ENCODE measurements around the gene POGK.

Gene POGK

GRCh38 chr1:166900987-166901386 is 61.7 kb downstream of the POGK start:
- no peak overlapping the region for H3K27ac ChIP-seq (ENCODE audit: insufficient read depth, low read depth, low read length, poor library complexity, severe bottlenecking)
- H3K9me3 ChIP-seq (ENCODE audit: control insufficient read depth, low read length): no peaks in the 10 kb centered on the region
- WGBS, 2 experiments: 70 to 78% methylated on average over 4 of the region's 4 CpGs
- no peaks in the 10 kb centered on the region for H3K27me3 ChIP-seq (ENCODE audit: control insufficient read depth, insufficient read depth, low read length, poor library complexity, severe bottlenecking)
- no peaks in the 10 kb centered on the region for H3K36me3 ChIP-seq (ENCODE audit: control insufficient read depth, insufficient read depth, low read length)
- H3K4me3 ChIP-seq (ENCODE audit: insufficient read depth, low read depth, low read length): no peak overlapping the region
- no peaks in the 10 kb centered on the region for H3K4me1 ChIP-seq (ENCODE audit: control insufficient read depth, insufficient read depth, low read length)

DNA sequence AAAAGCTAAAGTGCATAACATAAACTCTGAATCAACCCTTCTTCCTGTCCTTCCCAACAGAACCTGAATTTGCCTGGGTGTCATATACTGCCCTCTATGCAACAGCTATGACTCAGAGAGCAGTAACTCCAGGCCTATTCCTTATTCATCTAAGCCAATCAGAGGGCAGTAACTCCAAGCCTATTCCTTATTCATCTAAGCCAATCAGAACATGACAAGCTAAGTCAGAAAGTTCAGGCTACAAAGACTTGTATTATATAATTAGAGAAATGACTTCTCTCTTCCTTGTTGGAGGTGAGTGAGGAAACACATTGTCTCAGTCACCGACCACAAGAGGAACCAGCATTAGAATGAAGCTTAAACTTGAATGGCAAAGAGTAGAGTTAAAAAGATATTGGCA is 63.0 kb downstream of the POGK start:
- no peaks in the 10 kb centered on the region for H3K4me1 ChIP-seq (ENCODE audit: control insufficient read depth, insufficient read depth, low read length)
- WGBS, 2 experiments: 88 to 100% methylated on average over 1 of the region's 1 CpG

GRCh38 chr1:166903232-166903631 is 64.0 kb downstream of the POGK start:
- H3K4me1 ChIP-seq (ENCODE audit: control insufficient read depth, insufficient read depth, low read length): no peaks in the 10 kb centered on the region
- 93 to 100% methylated on average over 1 of the region's 1 CpG for WGBS, 2 experiments

More for the DNA sequence above, 63.0 kb downstream of the POGK start:
- no peak overlapping the region for H3K4me3 ChIP-seq (ENCODE audit: insufficient read depth, low read depth, low read length)
- H3K27me3 ChIP-seq (ENCODE audit: control insufficient read depth, insufficient read depth, low read length, poor library complexity, severe bottlenecking): no peaks in the 10 kb centered on the region
- no peak overlapping the region for H3K27ac ChIP-seq (ENCODE audit: insufficient read depth, low read depth, low read length, poor library complexity, severe bottlenecking)
- no peaks in the 10 kb centered on the region for H3K9me3 ChIP-seq (ENCODE audit: control insufficient read depth, low read length)
- H3K36me3 ChIP-seq (ENCODE audit: control insufficient read depth, insufficient read depth, low read length): no peaks in the 10 kb centered on the region

DNA sequence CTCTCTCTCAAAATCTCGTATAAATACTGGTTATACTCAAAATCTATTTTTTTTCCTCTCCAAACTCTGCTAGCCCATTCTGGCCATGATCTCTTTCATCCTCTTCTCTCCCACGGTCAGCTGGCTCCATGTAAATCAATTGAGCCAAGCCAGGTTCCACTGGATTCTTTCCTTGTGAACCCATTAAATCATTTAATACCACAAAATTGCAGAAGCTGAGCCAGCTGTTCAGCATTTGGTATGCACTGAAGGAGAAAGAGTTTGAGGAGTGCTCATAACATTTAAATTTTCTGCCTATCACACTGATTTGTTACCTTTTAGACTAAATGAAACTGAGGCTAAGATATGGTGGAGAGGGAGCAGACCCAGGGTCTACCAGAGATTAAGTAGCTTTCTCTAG is 65.9 kb downstream of the POGK start:
- H3K36me3 ChIP-seq (ENCODE audit: control insufficient read depth, insufficient read depth, low read length): peaks cover 8% of the 10 kb centered on the region
- H3K27me3 ChIP-seq (ENCODE audit: control insufficient read depth, insufficient read depth, low read length, poor library complexity, severe bottlenecking): no peaks in the 10 kb centered on the region
- H3K27ac ChIP-seq (ENCODE audit: insufficient read depth, low read depth, low read length, poor library complexity, severe bottlenecking): no peak overlapping the region
- H3K9me3 ChIP-seq (ENCODE audit: control insufficient read depth, low read length): no peaks in the 10 kb centered on the region
- H3K4me3 ChIP-seq (ENCODE audit: insufficient read depth, low read depth, low read length): no peak overlapping the region
- no peaks in the 10 kb centered on the region for H3K4me1 ChIP-seq (ENCODE audit: control insufficient read depth, insufficient read depth, low read length)
- WGBS, 2 experiments: 89 to 92% methylated on average over 2 of the region's 2 CpGs

More at GRCh38 chr1:166903232-166903631, 64.0 kb downstream of the POGK start:
- no peaks in the 10 kb centered on the region for H3K9me3 ChIP-seq (ENCODE audit: control insufficient read depth, low read length)
- H3K36me3 ChIP-seq (ENCODE audit: control insufficient read depth, insufficient read depth, low read length): peaks cover 7% of the 10 kb centered on the region
- H3K27ac ChIP-seq (ENCODE audit: insufficient read depth, low read depth, low read length, poor library complexity, severe bottlenecking): no peak overlapping the region
- H3K4me3 ChIP-seq (ENCODE audit: insufficient read depth, low read depth, low read length): no peak overlapping the region
- no peaks in the 10 kb centered on the region for H3K27me3 ChIP-seq (ENCODE audit: control insufficient read depth, insufficient read depth, low read length, poor library complexity, severe bottlenecking)

GRCh38 chr1:166905900-166906299 is 66.6 kb downstream of the POGK start:
- 95 to 98% methylated on average over 3 of the region's 3 CpGs for WGBS, 2 experiments
- H3K4me3 ChIP-seq (ENCODE audit: insufficient read depth, low read depth, low read length): no peak overlapping the region
- H3K4me1 ChIP-seq (ENCODE audit: control insufficient read depth, insufficient read depth, low read length): no peaks in the 10 kb centered on the region
- H3K27me3 ChIP-seq (ENCODE audit: control insufficient read depth, insufficient read depth, low read length, poor library complexity, severe bottlenecking): no peaks in the 10 kb centered on the region
- no peak overlapping the region for H3K27ac ChIP-seq (ENCODE audit: insufficient read depth, low read depth, low read length, poor library complexity, severe bottlenecking)
- no peaks in the 10 kb centered on the region for H3K9me3 ChIP-seq (ENCODE audit: control insufficient read depth, low read length)
- peaks cover 8% of the 10 kb centered on the region for H3K36me3 ChIP-seq (ENCODE audit: control insufficient read depth, insufficient read depth, low read length)
